Neural progenitor cell (in vitro differentiated cells): ENCODE measurements around the gene ZNF827. TPM values are rescaled to one million over a fixed set of nuclear protein-coding genes. Genes with fewer than 3 reads are reported as not detected.

Experiments used
- DNase-seq: peaks from one replicate; pipeline ENCODE4 v3.0.0-alpha.2; 2016; ENCODE audit warnings: low spot score
- H2AFZ ChIP-seq: fragments of 200-600 bp; sonication (generic); replicated peaks from 2 replicates; pipeline ENCODE4 v1.6.1; 2016; ENCODE audit warnings: antibody characterized with exemption
- H3F3A ChIP-seq: fragments of 200-600 bp; sonication (generic); 2 replicates; pipeline ENCODE4 v1.6.1; 2016; ENCODE audit warnings: antibody characterized with exemption, low read depth
- H3K27ac ChIP-seq: fragments of 200-600 bp; sonication (generic); 2 replicates; pipeline ENCODE4 v1.5.1; 2016; ENCODE audit warnings: mild to moderate bottlenecking
- H3K27me3 ChIP-seq: fragments of 200-600 bp; sonication (generic); 2 replicates; pipeline ENCODE4 v1.6.1; 2016; ENCODE audit warnings: mild to moderate bottlenecking, moderate library complexity
- H3K36me3 ChIP-seq: fragments of 200-600 bp; sonication (generic); 2 replicates; pipeline ENCODE4 v1.5.1; 2016
- H3K4me1 ChIP-seq: fragments of 200-600 bp; sonication (generic); 2 replicates; pipeline ENCODE4 v1.6.1; 2016; ENCODE audit warnings: mixed run types
- H3K4me2 ChIP-seq: fragments of 200-600 bp; sonication (generic); 2 replicates; pipeline ENCODE4 v1.6.1; 2016
- H3K4me3 ChIP-seq: fragments of 200-600 bp; sonication (generic); 2 replicates; pipeline ENCODE4 v1.5.1; 2016
- H3K79me2 ChIP-seq: fragments of 200-600 bp; sonication (generic); 2 replicates; pipeline ENCODE4 v1.6.1; 2016; ENCODE audit warnings: low read depth
- H3K9ac ChIP-seq: fragments of 200-600 bp; sonication (generic); 2 replicates; pipeline ENCODE4 v1.6.1; 2016
- H3K9me3 ChIP-seq: fragments of 200-600 bp; sonication (generic); 2 replicates; pipeline ENCODE4 v1.5.1; 2016; ENCODE audit warnings: low read depth
- H4K20me1 ChIP-seq: fragments of 200-600 bp; sonication (generic); 2 replicates; pipeline ENCODE4 v1.6.1; 2016; ENCODE audit warnings: low read depth
- H3K27ac Mint-ChIP-seq: 3 replicates; pipeline ENCODE4 v1.8.0; 2021; ENCODE audit warnings: mixed read lengths
- H3K27me3 Mint-ChIP-seq: 2 replicates; pipeline ENCODE4 v1.8.0; 2022; ENCODE audit warnings: low read depth, mild to moderate bottlenecking, inconsistent platforms, moderate library complexity, mixed read lengths; ENCODE audit not compliant: insufficient read depth
- H3K36me3 Mint-ChIP-seq: 3 replicates; pipeline ENCODE4 v1.8.0; 2021; ENCODE audit warnings: mixed read lengths
- H3K4me1 Mint-ChIP-seq: 3 replicates; pipeline ENCODE4 v1.8.0; 2021; ENCODE audit warnings: mixed read lengths
- H3K4me3 Mint-ChIP-seq: 3 replicates; pipeline ENCODE4 v1.8.0; 2021; ENCODE audit warnings: mild to moderate bottlenecking, moderate library complexity, mixed read lengths
- H3K9me3 Mint-ChIP-seq: 3 replicates; pipeline ENCODE4 v1.8.0; 2020; ENCODE audit warnings: mixed read lengths
- CTCF ChIP-seq: fragments of 200-600 bp; sonication (generic); IDR thresholded peaks from 2 replicates; pipeline ENCODE4 v1.5.1; 2017; ENCODE audit warnings: antibody characterized with exemption, mild to moderate bottlenecking
- EZH2 ChIP-seq: fragments of 200-600 bp; sonication (generic); IDR thresholded peaks from 2 replicates; pipeline ENCODE4 v1.6.1; 2017; ENCODE audit warnings: antibody characterized with exemption, mild to moderate bottlenecking, moderate library complexity
- EZH2phosphoT487 ChIP-seq: fragments of 200-600 bp; sonication (generic); IDR thresholded peaks from 2 replicates; pipeline ENCODE4 v1.6.1; 2017; ENCODE audit warnings: antibody characterized with exemption
- total RNA-seq: library from RNA; depleted of rRNA; stranded (reverse); fragments of >200 nt; gene quantifications from 2 replicates; pipeline ENCODE4 v1.2.3, GENCODE V29; 2015; ENCODE audit warnings: low replicate concordance

ZNF827 gene
- total RNA-seq, 1 donor from 2014 or later: 7.7 TPM

- no peaks in the 10 kb centered on the region for H3K4me1 ChIP-seq
- Mint-ChIP-seq H3K27ac (no peak overlapping the region), H3K36me3 (peaks cover 39% of the 10 kb centered on the region), H3K4me1 (peaks cover 11% of the 10 kb centered on the region), H3K9me3 (no peaks in the 10 kb centered on the region), H3K27me3 (no peaks in the 10 kb centered on the region), H3K4me3 (no peak overlapping the region)
- no peak overlapping the region for H2AFZ ChIP-seq
- H3K79me2 ChIP-seq: no peaks in the 10 kb centered on the region
- no peaks in the 10 kb centered on the region for H3K27me3 ChIP-seq
- H3K4me3 ChIP-seq: no peak overlapping the region
- no peak overlapping the region for H3K27ac ChIP-seq
- H3K9me3 ChIP-seq: no peaks in the 10 kb centered on the region
- TF ChIP-seq EZH2: no peak
- TF ChIP-seq CTCF: no peak
- TF ChIP-seq EZH2phosphoT487: no peak
- DNase-seq: no peak
- H3K4me2 ChIP-seq: no peak overlapping the region
- no peaks in the 10 kb centered on the region for H3K36me3 ChIP-seq
- no peak overlapping the region for H3K9ac ChIP-seq
- H4K20me1 ChIP-seq: no peaks in the 10 kb centered on the region
- H3F3A ChIP-seq: no peaks in the 10 kb centered on the region
Observed at GRCh38 chr4:145776208-145776607, 162.4 kb downstream of the ZNF827 start.

DNA sequence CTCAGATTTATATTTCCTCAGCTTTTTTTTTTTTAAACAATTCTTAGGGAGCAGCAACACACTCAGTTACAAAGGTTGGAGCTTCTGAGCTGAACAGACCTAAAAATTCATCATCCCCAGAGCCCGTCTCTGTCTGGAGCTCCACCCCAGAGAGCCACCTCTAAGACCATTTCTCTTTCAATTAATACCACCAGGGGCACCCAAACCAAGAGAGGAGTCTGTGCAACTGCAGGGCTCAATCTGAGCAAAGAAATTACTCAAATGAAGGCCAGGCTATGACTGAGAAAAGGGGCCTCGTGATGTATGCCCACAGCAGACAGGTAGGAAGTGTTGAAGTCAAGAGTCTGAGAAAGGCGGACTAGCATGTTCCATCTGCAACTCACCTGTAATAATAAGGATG is 163.2 kb downstream of the ZNF827 start:
- Histone ChIP-seq H3K4me1 (no peaks in the 10 kb centered on the region), H3K4me2 (no peak overlapping the region), H3K79me2 (no peaks in the 10 kb centered on the region), H2AFZ (no peak overlapping the region), H3K9me3 (no peaks in the 10 kb centered on the region), H3K36me3 (no peaks in the 10 kb centered on the region), H4K20me1 (no peaks in the 10 kb centered on the region), H3K27me3 (no peaks in the 10 kb centered on the region), H3K27ac (no peak overlapping the region), H3F3A (no peaks in the 10 kb centered on the region), H3K9ac (no peak overlapping the region), H3K4me3 (no peak overlapping the region)
- no peaks in the 10 kb centered on the region for H3K27me3 Mint-ChIP-seq
- no peak for DNase-seq
- no peak overlapping the region for H3K4me3 Mint-ChIP-seq
- peaks cover 38% of the 10 kb centered on the region for H3K36me3 Mint-ChIP-seq
- H3K4me1 Mint-ChIP-seq: peaks cover 8% of the 10 kb centered on the region
- H3K27ac Mint-ChIP-seq: no peak overlapping the region
- no peaks in the 10 kb centered on the region for H3K9me3 Mint-ChIP-seq
- TF ChIP-seq EZH2: no peak
- TF ChIP-seq EZH2phosphoT487: no peak
- no peak for TF ChIP-seq CTCF

DNA sequence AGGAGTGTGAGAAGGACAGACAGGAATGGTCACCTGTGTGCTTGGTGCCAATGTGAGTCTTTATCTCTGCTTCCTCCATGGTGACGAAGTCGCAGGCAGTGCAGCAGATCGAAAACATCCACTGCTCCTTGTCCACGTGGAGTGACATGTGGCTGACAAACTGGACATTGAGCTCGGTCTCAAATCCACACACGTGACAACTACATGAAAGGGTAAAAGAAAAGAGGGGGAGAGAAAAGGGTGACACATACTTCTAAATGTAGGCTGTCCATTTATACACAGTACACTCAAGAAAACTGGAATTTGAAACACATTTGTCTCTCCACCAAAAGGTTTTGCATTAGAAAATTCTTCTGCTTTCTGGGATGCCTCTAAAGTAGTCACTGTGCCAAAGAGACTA is 164.2 kb downstream of the ZNF827 start:
- no peaks in the 10 kb centered on the region for H3K27me3 Mint-ChIP-seq
- no peaks in the 10 kb centered on the region for H3K79me2 ChIP-seq
- no peak overlapping the region for H3K9ac ChIP-seq
- no peak for DNase-seq
- no peak overlapping the region for H3K4me3 Mint-ChIP-seq
- H3F3A ChIP-seq: no peaks in the 10 kb centered on the region
- no peak overlapping the region for H2AFZ ChIP-seq
- no peaks in the 10 kb centered on the region for H3K4me1 ChIP-seq
- no peak overlapping the region for H3K27ac Mint-ChIP-seq
- H3K27ac ChIP-seq: no peak overlapping the region
- no peaks in the 10 kb centered on the region for H3K27me3 ChIP-seq
- H3K9me3 ChIP-seq: no peaks in the 10 kb centered on the region
- H3K36me3 Mint-ChIP-seq: peaks cover 37% of the 10 kb centered on the region
- H4K20me1 ChIP-seq: no peaks in the 10 kb centered on the region
- no peaks in the 10 kb centered on the region for H3K36me3 ChIP-seq
- no peak overlapping the region for H3K4me2 ChIP-seq
- H3K9me3 Mint-ChIP-seq: no peaks in the 10 kb centered on the region
- no peak overlapping the region for H3K4me3 ChIP-seq
- TF ChIP-seq EZH2phosphoT487 (no peak), CTCF (no peak), EZH2 (no peak)
- H3K4me1 Mint-ChIP-seq: peaks cover 5% of the 10 kb centered on the region
